Neural crest cell (in vitro differentiated cells): ENCODE measurements around the gene EXOC4. TPM values are rescaled to one million over a fixed set of nuclear protein-coding genes. Genes with fewer than 3 reads are reported as not detected.
A peak's percentile ranks its signal among the peaks of the same experiment; 100 is the strongest.

Experiments used
- DNase-seq: peaks from one replicate; pipeline ENCODE4 v3.0.0; 2021; ENCODE audit warnings: low read depth, mixed read lengths, low spot score
- H3K27ac Mint-ChIP-seq: one replicate; pipeline ENCODE4 v1.8.0; 2021; ENCODE audit warnings: mild to moderate bottlenecking, mixed read lengths; ENCODE audit not compliant: unreplicated experiment
- H3K27me3 Mint-ChIP-seq: 2 replicates; pipeline ENCODE4 v1.8.0; 2021; ENCODE audit warnings: low read depth, mild to moderate bottlenecking, mixed read lengths
- H3K36me3 Mint-ChIP-seq: 2 replicates; pipeline ENCODE4 v1.8.0; 2021; ENCODE audit warnings: low read depth, mild to moderate bottlenecking, mixed read lengths
- H3K4me1 Mint-ChIP-seq: 2 replicates; pipeline ENCODE4 v1.8.0; 2021; ENCODE audit warnings: mixed read lengths
- H3K4me3 Mint-ChIP-seq: one replicate; pipeline ENCODE4 v1.8.0; 2021; ENCODE audit warnings: mild to moderate bottlenecking, mixed read lengths
- H3K9me3 Mint-ChIP-seq: 2 replicates; pipeline ENCODE4 v1.8.0; 2021; ENCODE audit warnings: mixed read lengths
- CTCF ChIP-seq: fragments of 200-600 bp; sonication (generic); conservative IDR thresholded peaks from 2 replicates; pipeline ENCODE4 v1.5.0; 2021; ENCODE audit warnings: antibody characterized with exemption, mild to moderate bottlenecking
- total RNA-seq: library from RNA; stranded (reverse); gene quantifications from 2 replicates; pipeline ENCODE4 v1.2.1, GENCODE V29; 2021

The EXOC4 gene
- total RNA-seq, 1 donor from 2014 or later = 79.7 TPM

GRCh38 chr7:134045716-134046115 is 792.8 kb downstream of the EXOC4 start:
- H3K27me3 Mint-ChIP-seq = no peaks in the 10 kb centered on the region
- no peak overlapping the region for H3K27ac Mint-ChIP-seq
- no peak for DNase-seq
- TF ChIP-seq CTCF = no peak
- peaks cover 2% of the 10 kb centered on the region for H3K9me3 Mint-ChIP-seq
- no peaks in the 10 kb centered on the region for H3K4me1 Mint-ChIP-seq
- no peak overlapping the region for H3K4me3 Mint-ChIP-seq
- H3K36me3 Mint-ChIP-seq = peaks cover 4% of the 10 kb centered on the region

DNA sequence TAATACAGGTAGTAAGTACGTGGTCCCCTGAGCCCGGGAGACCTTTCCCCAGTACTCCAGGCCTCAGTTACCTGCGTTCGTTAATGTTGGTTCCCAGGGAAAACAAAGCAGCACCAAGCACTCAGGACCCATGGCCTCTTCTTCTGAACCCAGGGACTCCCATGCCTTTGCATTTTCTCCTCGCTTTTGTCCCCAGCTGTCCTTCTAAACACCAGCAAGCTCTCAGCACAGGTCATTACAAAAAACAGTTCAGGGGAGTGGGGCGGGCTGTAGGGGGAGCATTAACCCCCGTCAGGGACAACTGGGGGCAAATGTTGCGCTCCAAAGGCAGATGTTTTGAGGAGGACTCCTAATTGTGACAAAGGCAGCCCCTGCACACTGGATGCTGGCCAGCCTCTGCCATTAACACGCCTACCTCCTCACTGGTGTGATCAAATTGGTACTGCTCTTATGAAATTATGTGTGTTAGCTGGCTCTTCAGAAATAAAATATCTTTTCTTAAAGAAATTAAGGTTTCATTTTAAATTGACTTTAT is 793.8 kb downstream of the EXOC4 start:
- H3K27me3 Mint-ChIP-seq = no peaks in the 10 kb centered on the region
- no peak for DNase-seq
- no peak for TF ChIP-seq CTCF
- peaks cover 2% of the 10 kb centered on the region for H3K9me3 Mint-ChIP-seq
- no peaks in the 10 kb centered on the region for H3K4me1 Mint-ChIP-seq
- no peak overlapping the region for H3K27ac Mint-ChIP-seq
- no peak overlapping the region for H3K4me3 Mint-ChIP-seq
- peaks cover 4% of the 10 kb centered on the region for H3K36me3 Mint-ChIP-seq

GRCh38 chr7:134047675-134048074 is 794.8 kb downstream of the EXOC4 start:
- Mint-ChIP-seq H3K27me3 (no peaks in the 10 kb centered on the region), H3K4me3 (no peak overlapping the region), H3K36me3 (peaks cover 4% of the 10 kb centered on the region), H3K4me1 (peaks cover 7% of the 10 kb centered on the region), H3K9me3 (peaks cover 2% of the 10 kb centered on the region), H3K27ac (no peak overlapping the region)
- no peak for TF ChIP-seq CTCF
- no peak for DNase-seq

GRCh38 chr7:134048166-134048565 is 795.3 kb downstream of the EXOC4 start:
- peaks cover 4% of the 10 kb centered on the region for H3K36me3 Mint-ChIP-seq
- no peak for DNase-seq
- peaks cover 10% of the 10 kb centered on the region for H3K4me1 Mint-ChIP-seq
- no peaks in the 10 kb centered on the region for H3K27me3 Mint-ChIP-seq
- TF ChIP-seq CTCF = no peak
- H3K4me3 Mint-ChIP-seq = no peak overlapping the region
- no peak overlapping the region for H3K27ac Mint-ChIP-seq
- H3K9me3 Mint-ChIP-seq = peaks cover 2% of the 10 kb centered on the region

DNA sequence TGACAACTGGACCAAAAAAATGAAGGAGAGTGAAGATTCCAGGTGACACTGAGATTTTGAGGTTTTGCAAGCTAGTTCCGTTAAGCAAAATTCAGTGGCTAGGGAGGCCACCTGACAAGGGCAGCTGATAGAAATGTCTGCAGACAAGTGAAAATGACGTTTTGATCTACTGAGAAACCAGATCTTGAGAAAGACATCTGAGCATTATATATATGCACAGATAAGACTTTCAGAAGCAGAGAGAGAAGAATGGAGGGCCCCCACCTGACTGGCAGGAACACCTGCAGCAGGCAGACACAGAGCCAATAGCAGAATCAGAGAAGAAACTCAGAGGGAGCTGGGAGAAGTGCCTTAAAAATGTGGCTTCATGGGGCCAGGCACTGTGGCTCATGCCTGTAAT is 798.1 kb downstream of the EXOC4 start:
- Mint-ChIP-seq H3K27me3 (no peaks in the 10 kb centered on the region), H3K27ac (peak overlapping the region; percentile 5), H3K4me3 (no peak overlapping the region), H3K36me3 (peaks cover 4% of the 10 kb centered on the region), H3K4me1 (peaks cover 10% of the 10 kb centered on the region), H3K9me3 (peaks cover 5% of the 10 kb centered on the region)
- no peak for DNase-seq
- no peak for TF ChIP-seq CTCF
